Midbrain (tissue), 1 donor: ENCODE data around the gene SLC7A4.
"Not testable (repeated sequence)": the region's sequence is repeated elsewhere in the genome, so short reads cannot be mapped to it uniquely, and the experiment has no call there.

ENCODE experiments used
- DNase-seq: peaks from one replicate; lab custom pipeline; 2025; lab: John Stamatoyannopoulos, UW

The SLC7A4 gene, protein sequence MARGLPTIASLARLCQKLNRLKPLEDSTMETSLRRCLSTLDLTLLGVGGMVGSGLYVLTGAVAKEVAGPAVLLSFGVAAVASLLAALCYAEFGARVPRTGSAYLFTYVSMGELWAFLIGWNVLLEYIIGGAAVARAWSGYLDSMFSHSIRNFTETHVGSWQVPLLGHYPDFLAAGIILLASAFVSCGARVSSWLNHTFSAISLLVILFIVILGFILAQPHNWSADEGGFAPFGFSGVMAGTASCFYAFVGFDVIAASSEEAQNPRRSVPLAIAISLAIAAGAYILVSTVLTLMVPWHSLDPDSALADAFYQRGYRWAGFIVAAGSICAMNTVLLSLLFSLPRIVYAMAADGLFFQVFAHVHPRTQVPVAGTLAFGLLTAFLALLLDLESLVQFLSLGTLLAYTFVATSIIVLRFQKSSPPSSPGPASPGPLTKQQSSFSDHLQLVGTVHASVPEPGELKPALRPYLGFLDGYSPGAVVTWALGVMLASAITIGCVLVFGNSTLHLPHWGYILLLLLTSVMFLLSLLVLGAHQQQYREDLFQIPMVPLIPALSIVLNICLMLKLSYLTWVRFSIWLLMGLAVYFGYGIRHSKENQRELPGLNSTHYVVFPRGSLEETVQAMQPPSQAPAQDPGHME

DNA sequence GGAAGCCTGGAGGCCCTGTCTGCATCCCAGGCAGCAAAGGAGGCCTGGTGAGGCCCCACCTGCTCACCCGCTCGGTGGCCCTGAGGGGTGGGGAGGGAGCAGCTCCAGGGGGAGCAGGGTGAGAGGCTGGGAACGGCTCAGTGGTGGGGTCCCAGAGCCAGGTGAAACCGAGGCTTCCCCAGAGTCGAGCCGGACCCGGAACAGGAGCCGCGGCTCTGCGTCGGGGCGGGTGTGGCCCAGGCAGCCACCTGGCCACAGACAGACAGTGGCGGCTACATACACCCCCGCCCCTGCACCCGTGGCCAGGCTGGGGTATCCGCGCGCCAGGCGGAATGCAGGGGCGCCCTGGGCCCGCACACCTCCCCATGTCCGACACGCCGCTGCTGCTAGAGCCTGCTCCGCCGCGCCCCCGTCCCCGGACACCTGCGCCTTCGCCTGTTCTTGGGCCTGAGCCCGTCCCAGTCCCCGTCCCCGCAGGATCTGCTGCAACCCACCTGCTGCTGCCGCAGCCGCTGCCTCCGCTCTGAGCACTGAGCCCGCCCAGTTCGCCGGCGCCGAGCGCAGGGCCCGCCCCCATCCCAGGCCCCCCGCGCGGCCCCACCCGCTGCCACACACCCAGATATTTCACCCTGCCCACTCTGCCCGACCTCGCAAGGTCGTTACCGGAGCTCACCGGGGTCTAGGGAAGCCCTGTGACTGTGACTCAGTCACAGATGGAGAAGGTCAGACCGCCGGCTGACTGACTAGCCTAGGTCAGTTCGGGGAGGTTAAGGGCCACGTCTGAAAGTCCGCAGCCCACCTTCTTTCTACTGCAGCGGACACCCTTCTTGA, at the start of gene SLC7A4:
Gene SLC7A4, minus strand, starts transcription at position 525 of the 831 bp plus-strand sequence. CDS start 749 bp downstream, outside the sequence.
- no peak for DNase-seq

DNA sequence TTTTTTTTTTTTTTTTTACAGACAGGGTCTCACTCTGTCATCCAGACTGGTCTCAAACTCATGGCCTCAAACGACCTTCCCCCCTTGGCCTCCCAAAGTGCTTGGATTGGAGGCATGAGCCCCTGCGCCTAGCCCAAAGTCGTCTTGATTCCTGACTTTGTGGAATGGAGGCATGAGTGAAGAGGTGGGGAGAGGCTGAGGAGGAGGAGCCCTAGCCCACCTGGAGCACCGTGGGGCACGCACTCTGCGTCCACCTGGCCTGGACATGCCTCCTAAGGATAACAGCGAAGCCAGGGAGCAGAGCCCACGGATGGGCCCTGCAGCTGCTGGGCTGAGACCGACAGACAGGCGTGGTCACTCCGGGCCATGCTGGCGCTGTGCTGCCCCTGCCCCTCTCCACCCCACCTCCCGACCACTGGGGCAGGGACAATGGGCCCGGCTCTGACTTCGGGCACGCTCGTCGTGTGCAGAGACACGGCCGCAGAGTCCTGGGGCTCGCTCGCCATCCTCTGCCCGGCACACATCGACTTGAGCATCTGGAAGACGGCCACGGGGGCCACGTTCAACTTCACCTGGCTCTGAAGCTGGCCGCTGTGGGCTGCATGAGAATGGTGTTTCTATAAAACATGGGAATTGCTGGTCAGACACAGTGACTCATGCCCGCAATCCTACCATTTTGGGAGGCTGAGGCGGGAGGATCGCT, 48.2 kb upstream of the SLC7A4 start:
- DNase-seq = no peak

DNA sequence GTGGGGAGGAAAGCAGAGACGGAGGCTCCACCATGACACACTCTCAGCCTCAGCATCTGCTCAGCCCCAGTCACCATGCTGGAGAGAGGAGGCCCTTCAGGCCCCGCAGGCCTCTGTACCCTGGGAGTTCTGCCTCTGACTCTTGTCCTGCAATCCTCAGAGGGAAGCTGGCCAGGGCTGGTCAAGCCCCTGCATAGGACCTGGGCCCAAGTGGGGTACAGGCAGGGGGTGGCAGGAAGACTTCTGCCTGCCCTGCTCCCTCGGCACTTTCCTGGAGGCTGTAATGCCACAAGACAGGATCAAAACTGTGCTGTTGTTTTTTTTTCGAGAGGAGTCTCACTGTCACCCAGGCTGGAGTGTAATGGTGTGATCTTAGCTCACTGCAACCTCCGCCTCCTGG, 47.1 kb upstream of the SLC7A4 start:
- no peak for DNase-seq

DNA sequence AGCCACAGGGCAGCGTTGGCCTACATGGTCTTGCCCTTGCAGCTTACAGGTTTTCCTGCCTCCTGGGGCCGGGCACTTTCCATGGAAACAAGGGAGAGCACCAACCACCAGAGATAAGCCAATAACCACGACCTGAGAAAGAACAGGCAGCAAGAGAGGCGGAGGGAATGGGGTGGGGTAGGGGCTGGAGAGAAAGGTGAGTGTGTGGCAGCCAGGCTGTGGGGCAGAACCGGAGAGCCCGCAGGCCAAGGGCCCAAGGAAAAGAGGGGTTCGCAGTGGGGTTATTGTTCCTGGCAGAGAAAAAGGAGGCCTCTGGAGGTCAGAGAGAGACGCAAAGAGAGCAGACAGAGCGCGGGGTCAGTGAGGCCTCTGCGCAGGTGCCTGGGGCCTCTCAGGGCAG, 46.6 kb upstream of the SLC7A4 start:
- DNase-seq = no peak

DNA sequence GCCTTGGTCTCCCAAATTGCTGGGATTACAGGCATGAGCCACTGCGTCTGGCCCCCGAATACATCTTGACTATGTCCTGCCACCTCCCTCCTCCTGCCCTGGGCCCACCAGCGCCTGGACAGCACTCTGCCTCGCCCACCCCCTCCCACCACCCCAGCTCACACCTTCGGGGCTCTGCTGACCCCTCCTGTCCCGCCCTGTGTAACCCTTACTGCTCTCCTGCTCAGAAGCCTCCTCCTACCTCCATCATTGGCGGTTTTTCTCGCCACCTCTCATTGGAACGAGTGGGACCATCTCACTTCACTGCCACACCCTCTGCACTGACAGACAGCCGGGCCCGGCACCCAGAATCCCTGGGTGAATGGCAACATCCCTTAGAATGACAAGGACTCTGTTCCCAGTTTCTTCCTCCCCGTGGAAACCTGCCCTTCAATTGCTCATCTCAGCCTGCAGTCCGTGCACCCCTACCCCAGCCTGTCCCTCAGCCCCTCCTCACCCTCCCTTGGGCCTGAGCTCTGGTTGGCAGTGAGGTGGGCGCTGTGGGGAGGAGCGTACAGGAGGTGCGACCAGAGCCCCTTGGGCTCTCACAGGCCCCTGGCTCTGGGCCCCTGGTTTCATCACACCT, 45.6 kb upstream of the SLC7A4 start:
- DNase-seq = no peak

DNA sequence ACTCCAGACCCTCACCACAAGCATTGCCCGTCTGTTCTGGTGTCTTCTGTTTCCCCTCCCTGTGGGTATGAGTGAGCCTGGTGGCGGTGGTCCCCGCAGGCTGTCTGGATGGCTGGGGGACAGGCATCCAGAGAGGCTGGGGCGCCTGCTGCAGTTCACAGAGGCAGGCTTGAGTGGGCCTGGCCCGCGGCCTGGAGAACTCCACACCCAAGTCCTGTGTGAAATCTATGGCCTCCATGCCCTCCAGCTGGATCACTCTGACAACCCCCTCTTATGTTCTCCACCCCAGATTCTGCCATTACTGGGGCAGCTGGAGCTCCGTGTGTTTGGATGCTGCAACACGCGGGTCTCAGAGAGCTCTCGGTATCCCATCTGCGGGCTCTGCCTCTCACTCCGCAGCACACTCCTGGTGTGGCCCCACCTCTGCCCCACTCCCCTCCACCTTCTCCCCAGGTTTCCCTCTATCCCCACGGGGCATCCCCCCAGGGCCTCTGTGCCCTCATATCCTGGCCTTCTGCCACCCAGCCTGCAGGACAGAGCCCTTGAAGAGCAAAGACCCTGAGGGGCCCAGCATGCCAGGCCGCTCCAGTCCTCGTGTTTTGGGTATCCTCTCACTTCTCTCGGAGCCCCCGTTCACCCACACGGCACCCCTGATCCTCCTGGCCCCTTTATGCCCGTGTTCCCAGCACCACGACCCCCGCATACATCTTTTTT, 44.7 kb upstream of the SLC7A4 start:
- DNase-seq = no peak

DNA sequence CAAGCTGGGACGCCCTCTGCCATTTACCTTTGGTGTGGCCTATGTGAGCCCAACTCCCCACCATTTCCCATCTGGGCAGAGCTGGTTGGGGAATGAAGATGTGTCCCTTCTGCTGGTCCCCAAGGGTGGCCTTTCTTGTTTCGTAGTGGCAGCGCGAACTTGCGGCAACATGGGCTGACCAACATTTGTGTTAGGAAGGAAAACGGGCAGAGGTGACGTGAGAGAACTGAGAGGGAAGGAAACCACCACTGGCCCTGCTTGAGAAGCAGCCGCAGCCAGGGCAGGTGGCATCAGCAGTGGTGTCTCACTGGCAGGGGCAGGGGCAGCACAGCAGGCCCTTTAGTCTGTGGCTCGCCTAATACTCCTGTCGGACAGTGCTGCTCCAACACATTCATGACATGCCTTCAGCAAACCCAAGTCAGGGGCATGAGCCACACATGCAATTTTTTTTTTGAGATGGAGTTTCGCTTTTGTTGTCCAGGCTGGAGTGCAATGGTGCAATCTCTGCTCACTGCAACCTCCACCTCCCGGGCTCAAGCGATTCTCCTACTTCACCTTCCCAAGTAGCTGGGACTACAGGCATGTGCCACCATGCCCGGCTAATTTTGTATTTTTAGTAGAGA, 43.3 kb upstream of the SLC7A4 start:
- DNase-seq = no peak

DNA sequence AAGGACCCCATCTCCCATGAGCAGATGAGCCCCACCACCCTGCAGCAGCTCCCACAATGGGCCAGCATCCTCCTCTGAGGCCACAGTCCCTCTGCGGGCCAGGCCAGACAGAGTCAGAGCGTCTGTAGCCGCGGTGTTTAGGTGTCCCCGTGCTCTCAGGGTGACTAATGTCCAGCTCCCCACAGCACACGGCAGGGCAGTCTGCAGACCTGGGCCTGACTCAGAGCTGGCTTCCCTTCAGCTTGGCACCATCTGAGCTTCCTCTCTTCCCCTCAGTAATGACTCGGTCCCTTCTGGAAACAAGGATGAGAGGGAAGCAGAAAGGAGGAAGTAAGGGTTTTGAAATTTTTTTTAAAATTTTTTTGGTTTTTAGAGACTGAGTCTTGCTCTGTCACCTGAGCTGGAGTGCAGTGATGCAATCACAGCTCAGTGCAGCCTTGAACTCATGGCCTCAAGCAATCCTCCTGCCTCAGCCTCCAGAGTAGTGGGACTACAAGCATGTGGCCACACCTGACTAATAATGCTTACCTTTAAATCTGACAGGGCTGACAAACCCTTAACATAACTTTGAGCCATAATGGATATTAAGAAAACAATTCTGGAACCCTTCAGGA, 41.8 kb upstream of the SLC7A4 start:
- DNase-seq = no peak

DNA sequence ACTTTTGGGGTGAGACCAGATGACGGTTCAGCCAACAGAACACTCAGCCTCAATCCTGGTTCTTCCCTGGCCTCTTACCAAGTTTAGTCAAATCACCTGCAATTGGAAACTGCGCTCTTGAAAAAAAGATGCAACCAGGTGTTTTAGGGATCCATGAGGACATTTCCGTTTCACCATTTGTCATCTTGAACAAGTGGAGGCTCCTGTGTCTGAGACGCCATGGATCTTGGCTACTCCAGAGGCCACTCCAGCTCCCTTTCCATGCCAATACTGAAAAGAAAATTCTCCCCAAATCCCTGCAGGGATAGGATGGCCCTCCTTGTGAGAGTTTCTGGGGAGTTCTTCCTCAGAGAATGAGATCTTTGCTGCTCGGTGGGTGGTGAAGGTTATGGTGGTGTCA, 41.1 kb upstream of the SLC7A4 start:
- no peak for DNase-seq

DNA sequence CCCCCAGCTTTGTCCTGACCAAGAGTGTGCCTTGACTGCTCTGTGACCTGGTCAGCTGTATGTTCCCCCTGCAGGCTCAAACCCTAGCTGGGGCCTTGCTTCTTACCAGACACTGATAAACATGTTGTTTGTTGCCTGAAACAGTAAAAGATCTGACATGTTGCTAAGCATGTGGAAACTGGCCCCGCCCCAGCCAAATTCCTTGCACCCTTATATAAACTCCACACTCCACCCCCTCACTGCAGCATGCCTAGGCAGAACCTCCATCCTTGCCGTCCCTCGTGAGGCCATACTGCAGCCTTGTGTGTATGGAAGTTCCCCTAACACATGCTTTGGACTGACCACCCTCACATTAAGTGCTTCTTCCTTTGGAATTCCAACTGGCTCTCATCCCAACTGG, 40.7 kb upstream of the SLC7A4 start:
- DNase-seq = no peak

DNA sequence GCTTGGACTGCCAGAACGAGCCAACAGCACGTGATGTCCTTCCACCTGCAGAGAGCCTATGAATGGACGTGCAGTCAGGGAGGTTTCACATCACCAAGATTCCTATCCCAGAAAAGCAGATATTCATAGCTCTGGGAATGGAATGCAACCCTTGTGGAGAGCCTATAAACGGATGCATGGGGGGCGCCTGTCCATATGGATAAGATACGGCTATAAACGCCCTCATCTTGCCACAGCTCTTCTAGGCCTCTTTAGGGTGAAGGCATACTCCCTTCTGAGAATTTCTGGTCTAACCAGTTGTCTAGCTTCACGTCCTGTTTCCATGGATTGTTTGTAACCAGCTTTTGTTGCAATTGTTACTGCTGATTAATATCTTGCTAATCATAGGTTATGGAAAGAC, 39.4 kb upstream of the SLC7A4 start:
- not testable (repeated sequence) for DNase-seq

DNA sequence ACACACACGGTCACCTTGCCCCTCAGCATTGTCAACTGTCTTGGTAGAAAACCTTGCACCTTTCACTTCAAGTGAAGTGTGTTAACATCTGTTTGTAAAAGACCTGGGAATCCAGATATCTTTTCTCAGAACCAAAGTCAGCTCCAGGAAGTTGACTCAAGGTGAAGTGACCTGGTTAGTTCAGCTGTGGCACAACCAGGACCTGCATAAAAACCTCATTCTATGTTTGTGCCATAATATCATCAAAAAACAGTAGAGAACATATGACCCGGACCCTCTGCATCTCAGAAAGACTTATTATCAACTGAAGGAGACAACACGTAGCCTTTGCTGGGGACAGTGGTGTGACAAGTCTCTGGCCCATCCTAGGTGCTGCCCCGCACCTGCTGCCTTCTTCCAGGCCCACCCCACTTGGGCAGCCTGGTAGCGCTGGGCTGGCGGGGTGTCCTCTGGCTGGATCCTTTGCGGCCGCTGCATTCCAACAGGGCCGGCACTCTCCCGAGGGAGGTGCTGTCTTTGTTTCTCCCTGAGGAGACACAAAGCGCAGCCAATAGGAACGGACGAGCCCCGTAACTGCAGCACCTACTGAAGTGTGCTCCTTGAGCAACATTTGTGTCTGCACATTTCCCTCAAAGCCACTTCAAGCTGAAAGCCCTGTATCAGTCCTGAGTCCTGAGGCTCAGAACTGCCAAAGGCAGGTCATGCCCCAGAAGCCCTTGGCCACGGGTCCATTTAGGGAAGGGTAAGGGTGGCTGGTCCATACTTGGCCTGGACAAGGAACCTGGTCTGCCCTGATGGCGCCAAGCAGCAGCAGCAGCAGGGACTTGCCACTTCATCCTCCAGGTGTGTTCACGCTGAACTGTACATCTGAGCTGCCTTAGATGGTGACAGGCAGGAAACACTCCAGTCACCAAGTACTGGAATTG, 38.6 kb upstream of the SLC7A4 start:
- no peak for DNase-seq

DNA sequence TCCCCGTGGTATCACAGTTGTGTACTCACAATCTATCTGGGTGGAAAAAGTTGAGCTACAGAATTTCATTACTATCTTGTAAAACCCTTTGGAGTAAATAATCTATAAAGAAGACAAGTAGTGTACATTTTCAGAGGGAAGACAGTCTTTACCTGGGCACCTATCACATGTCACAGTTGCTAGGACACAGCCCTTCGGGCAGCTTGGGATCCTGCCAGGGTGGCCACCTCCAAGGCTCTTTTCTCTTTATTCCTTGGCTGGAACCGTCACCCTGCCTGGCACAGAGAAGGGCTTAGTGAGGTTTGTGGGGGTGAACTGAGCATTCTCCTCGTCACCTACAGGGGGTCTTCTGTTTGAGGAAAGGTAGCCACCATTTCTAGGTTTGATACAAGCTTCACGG, 37.0 kb upstream of the SLC7A4 start:
- DNase-seq = no peak

DNA sequence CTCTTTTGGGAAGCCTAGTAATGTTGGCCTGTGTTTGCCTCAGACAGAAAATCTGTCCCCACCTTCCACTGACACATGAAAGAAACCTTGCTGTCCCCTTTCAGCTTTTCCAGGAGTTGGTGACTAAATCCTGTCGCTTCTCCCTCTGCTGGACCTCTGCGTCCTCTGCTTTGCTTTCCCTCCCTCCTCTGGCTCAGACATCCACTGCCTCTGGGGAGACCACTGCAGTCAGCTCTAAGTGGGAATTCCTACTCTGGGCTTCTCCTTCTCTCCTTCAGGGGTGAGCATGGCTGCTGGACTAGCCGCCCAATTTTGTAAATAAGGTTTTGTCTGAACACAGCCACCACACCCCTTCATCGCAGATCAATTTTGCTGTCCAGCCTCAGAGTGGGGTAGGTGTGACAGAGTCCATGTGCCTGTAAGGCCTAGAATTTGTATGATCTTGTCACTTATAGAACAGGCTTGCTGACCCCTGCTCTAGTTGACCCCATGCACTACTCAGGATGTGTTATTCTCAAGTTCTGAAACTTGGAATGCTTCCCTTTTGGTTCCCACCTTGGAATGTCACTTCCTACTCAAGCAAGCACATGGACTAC, 36.4 kb upstream of the SLC7A4 start:
- DNase-seq = no peak

DNA sequence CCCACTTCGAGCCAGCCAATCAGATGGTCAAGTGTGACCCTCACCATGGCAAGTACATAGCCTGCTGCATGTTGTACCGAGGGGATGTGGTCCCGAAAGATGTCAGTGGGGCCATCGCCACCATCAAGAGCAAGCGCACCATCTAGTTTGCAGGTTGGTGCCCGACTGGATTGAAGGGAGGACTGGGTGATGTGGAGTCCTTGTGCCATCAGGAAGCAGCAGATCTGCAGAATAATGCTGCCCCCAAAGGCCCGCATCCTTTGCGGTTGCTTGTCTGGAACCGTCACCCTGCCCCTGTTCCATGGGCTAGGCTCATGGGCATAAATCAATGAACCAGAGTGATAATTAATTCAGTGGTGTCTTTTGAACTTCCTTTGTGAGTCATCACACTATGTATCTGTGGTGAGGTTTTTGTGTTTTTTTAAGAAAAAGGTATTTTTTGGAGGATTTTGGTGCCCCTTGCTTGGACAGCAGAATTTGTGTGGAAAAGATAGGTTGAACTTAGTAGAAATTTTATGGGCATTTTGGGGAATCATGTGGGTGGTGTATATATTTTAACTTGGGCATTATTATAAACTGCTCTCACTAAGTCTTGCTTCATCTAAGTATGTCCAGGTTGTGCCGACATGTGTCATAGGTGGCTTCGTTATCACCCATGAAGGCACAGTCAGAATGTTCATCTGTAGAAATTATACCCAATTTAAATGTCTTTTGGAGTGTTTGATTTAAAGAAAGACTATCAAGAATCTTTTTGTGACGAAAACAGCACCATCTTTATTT, 35.7 kb upstream of the SLC7A4 start:
- no peak for DNase-seq

DNA sequence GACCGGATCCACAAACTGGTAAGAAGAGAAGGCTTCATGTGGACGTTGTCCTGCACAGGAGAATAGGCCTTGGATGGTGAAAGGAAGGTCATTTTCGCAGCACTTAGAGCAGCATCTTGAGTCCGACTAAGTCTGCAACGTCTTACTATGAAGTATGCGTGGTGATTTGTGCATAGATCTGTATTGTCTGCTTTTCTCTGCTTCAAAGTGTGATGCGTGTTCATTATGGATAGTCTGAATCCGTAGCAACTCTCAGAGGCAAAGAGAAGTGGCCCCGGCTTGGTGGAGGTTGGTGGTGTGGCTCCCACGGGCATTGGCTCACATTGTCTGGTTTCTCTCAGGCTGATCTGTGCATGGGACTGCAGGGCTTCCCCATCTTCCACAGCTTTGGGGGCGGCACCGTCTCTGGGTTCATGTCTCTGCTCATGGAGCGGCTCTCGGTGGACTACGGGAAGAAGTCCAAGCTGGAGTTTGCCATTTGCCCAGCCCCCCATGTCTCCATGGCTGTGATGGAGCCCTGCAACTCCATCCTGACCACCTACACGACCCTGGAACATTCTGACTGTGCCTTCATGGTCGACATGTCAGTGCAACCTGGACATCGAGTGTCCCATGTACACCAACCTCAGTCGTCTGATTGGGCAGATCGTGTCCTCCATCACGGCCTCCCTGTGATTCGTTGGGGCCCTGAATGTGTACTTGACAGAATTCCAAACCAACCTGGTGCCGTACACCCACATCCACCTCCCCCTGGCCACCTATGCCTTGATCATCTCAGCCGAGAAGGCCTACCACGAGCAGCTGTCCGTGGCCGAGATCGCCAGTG, 34.9 kb upstream of the SLC7A4 start:
- no peak for DNase-seq
